Ovary (tissue), 9 donors: ENCODE results near the gene SAP30BP. TPM values are rescaled to one million over a fixed set of nuclear protein-coding genes. Genes with fewer than 3 reads are reported as not detected.

ENCODE experiments used
- DNase-seq, 5 donors: peaks; one replicate each; pipeline ENCODE4 v3.0.0-alpha.2; 2019 to 2020
- H3K27ac ChIP-seq, 2 donors: fragments of 200-600 bp; one replicate each; pipeline versions ENCODE4 v1.5.1 to v1.8.0; 2019 to 2022
- H3K27me3 ChIP-seq: fragments of 200-600 bp; one replicate; pipeline ENCODE4 v1.8.0; 2022
- H3K36me3 ChIP-seq: fragments of 200-600 bp; sonication (generic); one replicate; pipeline ENCODE4 v1.5.1; 2019
- H3K4me1 ChIP-seq: one replicate; pipeline ENCODE4 v1.8.1; 2013; ENCODE audit warnings: mild to moderate bottlenecking, moderate library complexity; ENCODE audit not compliant: insufficient read depth
- H3K4me3 ChIP-seq: fragments of 200-600 bp; sonication (generic); one replicate; pipeline ENCODE4 v1.5.1; 2017
- H3K9me3 ChIP-seq, 2 donors: fragments of 200-600 bp in 1 of 2; sonication (generic) in 1 of 2; one replicate each; pipeline versions ENCODE4 v1.5.1 to v1.8.1; 2013 to 2019; ENCODE audit warnings: mild to moderate bottlenecking in 1 of 2, moderate library complexity in 1 of 2
- EP300 ChIP-seq: sonication (generic); formaldehyde crosslinking; IDR thresholded peaks from one replicate; pipeline ENCODE4 v1.6.1; 2017; ENCODE audit warnings: antibody characterized with exemption
- POLR2A ChIP-seq: fragments of 450-650 bp; IDR thresholded peaks from one replicate; pipeline ENCODE4 v1.6.1; 2017; ENCODE audit warnings: antibody characterized with exemption, mild to moderate bottlenecking, moderate library complexity
- WGBS, 3 donors: extraction: QIAGEN DNeasy Blood & Tissue Kit in 1 of 3; methylation state at CpG; one replicate each; pipeline versions ENCODE4 v1.1.5 to v1.1.7; 2013 to 2017; 5-methylcytosine and 5-hydroxymethylcytosine counted together
- intact Hi-C, 4 donors: fragments of 100-400 bp; cut with DNase I; formaldehyde crosslinking; loops; one replicate each; pipeline versions ENCODE4 v1.11.0 to v1.15.1; 2022 to 2023
- polyA plus RNA-seq, 2 donors: library from polyadenylated mRNA; stranded (reverse); fragments of 200-250 nt in 1 of 2; fragments of 350-450 nt in 1 of 2; fragmentation: Illumina TruSeq in 1 of 2; extraction: RNeasy Lipid Tissue Mini Kit (QIAGEN cat#74804) in 1 of 2; gene quantifications; one replicate each; pipeline ENCODE4 v1.2.3, GENCODE V29; 2013 to 2014
- total RNA-seq, 7 donors: library from RNA; depleted of rRNA in 2 of 7; stranded (reverse); fragments of >200 nt in 2 of 7; fragmentation: NEBNext Ultra II Directional in 3 of 7; extraction: Animal tissue kit (Norgen Biotek cat#: 25700) in 3 of 7; gene quantifications; one replicate each; pipeline versions ENCODE4 v1.1.0 to v1.2.4, GENCODE V29; 2016 to 2023
- TF ChIP-seq, protein P1 (sequence below), 3 donors: fragments of 450-650 bp in 2 of 3; fragments of 200-600 bp in 1 of 3; IDR thresholded peaks; one replicate each; pipeline versions ENCODE4 v1.5.1 to v1.8.0; 2016 to 2022; ENCODE audit warnings: antibody characterized with exemption in 3 of 3, mild to moderate bottlenecking in 1 of 3
- donor health status: DM: no; HTN: no; CAD: no; lungs with moderate emphysema.
- donor health status: DM: no; HTN: no; CAD: no.
- donor health status: Bipolar disorder and iron deficiency.
- donor health status: DM: yes; HTN: yes; CAD: no.
- donor health status: DM: no; HTN: no; CAD: no.
- donor health status: DM: yes; HTN: yes; CAD: no.

Gene SAP30BP
- total and polyA plus RNA-seq, 9 donors = 54.8 to 89.1 (median 81.7) TPM

DNA sequence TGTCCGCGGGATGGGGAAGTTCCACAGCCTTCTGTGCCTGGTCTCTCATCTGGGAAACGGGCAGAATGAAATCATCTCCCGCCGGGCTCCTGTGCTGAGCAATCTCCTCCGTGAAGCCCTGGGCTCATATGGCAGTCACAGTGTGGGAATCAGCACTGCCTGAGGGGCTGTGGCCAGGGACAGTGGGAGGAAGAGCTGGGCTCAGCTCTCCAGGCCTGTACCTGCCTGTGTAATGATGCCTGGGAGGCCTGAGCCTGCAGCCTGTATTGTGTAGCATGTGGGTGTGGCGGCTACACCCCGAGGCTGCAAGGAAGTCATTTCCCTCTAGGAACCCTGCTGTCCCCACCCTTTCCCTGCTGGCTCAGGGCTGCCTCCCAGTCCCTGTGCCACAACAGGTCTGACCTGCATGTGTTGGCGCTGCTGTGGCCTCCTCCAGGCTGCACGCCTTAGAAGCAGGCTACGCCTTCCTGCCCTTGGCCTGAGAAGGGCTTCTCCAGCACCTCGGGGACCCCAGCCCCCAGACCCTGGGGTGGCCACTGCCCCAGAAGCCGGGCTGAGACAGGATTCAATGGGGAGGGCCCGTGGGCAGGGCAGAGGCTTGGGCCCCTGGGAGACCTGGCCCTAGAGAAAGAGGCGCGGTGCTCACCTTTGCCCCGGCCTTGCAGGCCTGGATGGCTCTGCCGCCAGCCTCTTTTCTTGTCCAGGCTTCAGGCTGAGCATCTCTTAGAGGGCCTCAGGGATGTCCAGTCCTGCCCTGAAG, 56.2 kb downstream of the SAP30BP start:
- Histone ChIP-seq H3K27ac (no peak overlapping the region), H3K4me3 (no peak overlapping the region), H3K27me3 (no peaks in the 10 kb centered on the region), H3K36me3 (no peaks in the 10 kb centered on the region), H3K9me3 (no peaks in the 10 kb centered on the region), H3K4me1 (no peaks in the 10 kb centered on the region)
- intact Hi-C loops = no loop called here
- 73 to 79% (median 77%) methylated on average over 18 of the region's 18 CpGs for WGBS, 3 donors
- TF ChIP-seq EP300 (no peak), POLR2A (no peak)
- TF ChIP-seq, protein P1, sequence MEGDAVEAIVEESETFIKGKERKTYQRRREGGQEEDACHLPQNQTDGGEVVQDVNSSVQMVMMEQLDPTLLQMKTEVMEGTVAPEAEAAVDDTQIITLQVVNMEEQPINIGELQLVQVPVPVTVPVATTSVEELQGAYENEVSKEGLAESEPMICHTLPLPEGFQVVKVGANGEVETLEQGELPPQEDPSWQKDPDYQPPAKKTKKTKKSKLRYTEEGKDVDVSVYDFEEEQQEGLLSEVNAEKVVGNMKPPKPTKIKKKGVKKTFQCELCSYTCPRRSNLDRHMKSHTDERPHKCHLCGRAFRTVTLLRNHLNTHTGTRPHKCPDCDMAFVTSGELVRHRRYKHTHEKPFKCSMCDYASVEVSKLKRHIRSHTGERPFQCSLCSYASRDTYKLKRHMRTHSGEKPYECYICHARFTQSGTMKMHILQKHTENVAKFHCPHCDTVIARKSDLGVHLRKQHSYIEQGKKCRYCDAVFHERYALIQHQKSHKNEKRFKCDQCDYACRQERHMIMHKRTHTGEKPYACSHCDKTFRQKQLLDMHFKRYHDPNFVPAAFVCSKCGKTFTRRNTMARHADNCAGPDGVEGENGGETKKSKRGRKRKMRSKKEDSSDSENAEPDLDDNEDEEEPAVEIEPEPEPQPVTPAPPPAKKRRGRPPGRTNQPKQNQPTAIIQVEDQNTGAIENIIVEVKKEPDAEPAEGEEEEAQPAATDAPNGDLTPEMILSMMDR (IDR thresholded peaks at IDR 0.05) = no peak
- DNase-seq = no peak

DNA sequence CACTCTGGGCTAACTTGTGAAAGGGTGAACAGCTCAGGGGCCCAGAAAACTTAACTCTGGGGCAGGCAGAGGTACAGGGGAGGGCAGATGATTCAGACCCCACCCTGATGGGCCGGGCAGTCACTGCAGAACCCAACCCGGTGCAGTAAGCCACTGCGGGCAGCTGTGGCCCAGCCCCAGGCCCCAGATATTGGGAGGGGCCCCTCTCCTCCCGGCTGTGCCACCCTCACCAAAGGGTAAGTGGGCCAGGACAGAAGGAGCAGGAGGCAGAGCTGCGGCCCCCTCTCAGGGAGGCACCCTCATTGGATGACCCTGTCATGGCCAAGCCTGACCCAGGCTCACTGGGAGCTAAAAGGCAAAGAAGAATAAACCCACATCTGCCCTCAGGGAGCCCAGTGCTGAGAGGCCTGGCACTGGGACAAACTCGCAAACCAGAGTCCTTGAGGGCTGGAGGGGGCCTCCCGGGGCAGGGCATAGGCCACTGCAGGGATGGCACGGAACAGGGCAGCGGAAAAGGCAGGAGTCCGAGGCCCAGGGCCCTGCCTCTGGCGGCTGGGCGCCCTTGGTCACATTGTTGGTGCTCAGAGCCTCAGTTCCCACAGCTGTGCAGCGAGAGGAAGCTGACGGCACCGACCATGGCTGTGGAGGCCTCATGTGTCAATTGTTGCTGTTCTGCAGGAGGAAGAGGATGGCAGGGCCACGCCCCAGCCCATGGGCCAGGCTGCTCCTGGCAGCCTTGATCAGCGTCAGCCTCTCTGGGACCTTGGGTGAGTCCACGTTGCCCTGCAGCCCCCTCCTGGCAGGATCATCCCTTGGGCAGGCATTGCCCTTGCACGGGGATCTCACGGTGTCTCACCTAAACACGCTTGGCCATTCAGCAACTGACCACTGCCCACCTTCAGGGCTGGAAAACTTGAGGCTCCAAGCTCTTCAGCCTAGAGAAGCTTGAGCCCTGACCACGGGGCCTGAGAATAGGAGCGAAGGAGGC, 57.2 kb downstream of the SAP30BP start:
- Histone ChIP-seq H3K27me3 (no peaks in the 10 kb centered on the region), H3K4me3 (no peak overlapping the region)
- 81 to 88% (median 81%) methylated on average over 22 to 23 of the region's 23 CpGs for WGBS, 3 donors

DNA sequence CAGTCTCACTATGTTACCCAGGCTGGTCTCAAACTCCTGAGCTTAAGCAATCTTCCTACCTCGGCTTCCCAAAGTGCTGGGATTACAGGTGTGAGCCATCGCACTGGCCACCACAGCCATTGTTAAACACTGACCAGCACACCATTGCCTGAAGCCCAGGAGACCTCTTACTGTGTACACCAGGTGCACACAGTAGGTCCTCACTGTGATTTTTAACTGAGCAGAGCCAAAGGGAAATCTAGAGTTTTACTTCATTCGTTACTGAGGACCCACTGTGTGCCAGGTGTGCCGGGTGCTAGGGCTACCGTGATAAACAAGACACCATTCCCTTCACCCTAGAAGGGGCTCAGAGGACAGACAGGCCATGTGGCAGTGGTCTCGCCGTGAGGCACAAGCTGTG, 58.4 kb downstream of the SAP30BP start:
- no peaks in the 10 kb centered on the region for H3K36me3 ChIP-seq
- intact Hi-C loops = no loop called here
- H3K9me3 ChIP-seq = no peaks in the 10 kb centered on the region
- WGBS, 3 donors = 82 to 90% (median 89%) methylated on average over 7 of the region's 7 CpGs
- no peak overlapping the region for H3K27ac ChIP-seq
- TF ChIP-seq EP300 = no peak
- TF ChIP-seq, protein P1 (IDR thresholded peaks at IDR 0.05) = no peak
- TF ChIP-seq POLR2A = no peak
- H3K27me3 ChIP-seq = no peaks in the 10 kb centered on the region
- H3K4me3 ChIP-seq = no peak overlapping the region
- no peak for DNase-seq
- H3K4me1 ChIP-seq = no peaks in the 10 kb centered on the region

More for the DNA sequence above, 57.2 kb downstream of the SAP30BP start:
- intact Hi-C loops = no loop called here
- H3K9me3 ChIP-seq = no peaks in the 10 kb centered on the region
- H3K36me3 ChIP-seq = no peaks in the 10 kb centered on the region
- no peak for DNase-seq
- TF ChIP-seq EP300 = no peak
- no peak for TF ChIP-seq POLR2A
- TF ChIP-seq, protein P1 (IDR thresholded peaks at IDR 0.05) = no peak
- H3K4me1 ChIP-seq = no peaks in the 10 kb centered on the region
- no peak overlapping the region for H3K27ac ChIP-seq

DNA sequence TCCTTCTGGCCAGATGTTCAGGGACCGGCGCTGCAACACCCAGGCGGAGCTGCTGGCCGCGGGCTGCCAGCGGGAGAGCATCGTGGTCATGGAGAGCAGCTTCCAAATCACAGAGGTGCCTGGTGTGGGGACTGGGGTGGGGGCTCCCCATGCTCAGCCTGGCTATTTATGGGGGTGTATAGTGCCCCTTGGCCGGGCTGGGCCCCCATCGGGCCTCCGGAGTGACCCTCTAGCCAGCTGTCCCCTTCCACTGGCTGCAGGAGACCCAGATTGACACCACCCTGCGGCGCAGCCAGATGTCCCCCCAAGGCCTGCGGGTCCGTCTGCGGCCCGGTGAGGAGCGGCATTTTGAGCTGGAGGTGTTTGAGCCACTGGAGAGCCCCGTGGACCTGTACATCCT, 60.3 kb downstream of the SAP30BP start:
- WGBS, 3 donors = 86 to 90% (median 87%) methylated on average over 18 of the region's 18 CpGs
- TF ChIP-seq, protein P1 (IDR thresholded peaks at IDR 0.05) = no peak
- TF ChIP-seq EP300 = no peak
- intact Hi-C loops = no loop called here
- Histone ChIP-seq H3K27me3 (no peaks in the 10 kb centered on the region), H3K9me3 (no peaks in the 10 kb centered on the region), H3K27ac (no peak overlapping the region), H3K4me3 (no peak overlapping the region), H3K36me3 (no peaks in the 10 kb centered on the region), H3K4me1 (no peaks in the 10 kb centered on the region)
- no peak for DNase-seq
